Activated T-cell treated with anti-CD3 and anti-CD28 coated beads for 4 hours (primary cell): ENCODE data around the gene DNAJA3.

ENCODE experiments used
- DNase-seq: peaks from one replicate; pipeline ENCODE4 v3.0.0-alpha.2; 2020

The DNAJA3 gene

DNA sequence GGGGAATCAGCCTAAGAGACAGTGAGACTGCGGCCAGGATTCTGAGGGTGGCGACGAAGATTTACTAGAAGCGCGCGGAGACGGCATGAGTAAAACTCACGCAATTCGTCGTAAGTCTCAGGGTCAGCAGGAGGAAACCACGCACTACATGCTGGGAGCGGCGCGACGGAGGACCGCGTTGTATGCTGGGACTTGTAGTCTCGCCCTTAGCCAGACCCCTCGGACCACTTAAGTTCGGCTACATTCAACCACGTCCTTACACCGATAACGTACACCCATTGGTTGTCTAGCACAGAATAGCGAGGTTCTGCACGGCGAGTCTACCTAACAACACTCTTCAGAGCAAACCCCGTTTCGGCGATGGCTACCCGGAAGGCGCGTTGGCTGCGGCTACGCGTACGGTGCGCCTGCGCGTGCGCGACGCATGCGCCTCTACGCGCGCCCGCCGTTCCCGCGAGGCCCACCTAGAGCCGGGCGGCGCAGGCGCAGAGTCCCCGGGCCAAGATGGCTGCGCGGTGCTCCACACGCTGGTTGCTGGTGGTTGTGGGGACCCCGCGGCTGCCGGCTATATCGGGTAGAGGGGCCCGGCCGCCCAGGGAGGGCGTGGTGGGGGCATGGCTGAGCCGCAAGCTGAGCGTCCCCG is at the start of gene DNAJA3:
TSS of gene DNAJA3 (plus strand) at position 491 of the 643 bp plus-strand sequence. CDS start at position 505, 14 bp downstream.
- peak; percentile 89 for DNase-seq

DNA sequence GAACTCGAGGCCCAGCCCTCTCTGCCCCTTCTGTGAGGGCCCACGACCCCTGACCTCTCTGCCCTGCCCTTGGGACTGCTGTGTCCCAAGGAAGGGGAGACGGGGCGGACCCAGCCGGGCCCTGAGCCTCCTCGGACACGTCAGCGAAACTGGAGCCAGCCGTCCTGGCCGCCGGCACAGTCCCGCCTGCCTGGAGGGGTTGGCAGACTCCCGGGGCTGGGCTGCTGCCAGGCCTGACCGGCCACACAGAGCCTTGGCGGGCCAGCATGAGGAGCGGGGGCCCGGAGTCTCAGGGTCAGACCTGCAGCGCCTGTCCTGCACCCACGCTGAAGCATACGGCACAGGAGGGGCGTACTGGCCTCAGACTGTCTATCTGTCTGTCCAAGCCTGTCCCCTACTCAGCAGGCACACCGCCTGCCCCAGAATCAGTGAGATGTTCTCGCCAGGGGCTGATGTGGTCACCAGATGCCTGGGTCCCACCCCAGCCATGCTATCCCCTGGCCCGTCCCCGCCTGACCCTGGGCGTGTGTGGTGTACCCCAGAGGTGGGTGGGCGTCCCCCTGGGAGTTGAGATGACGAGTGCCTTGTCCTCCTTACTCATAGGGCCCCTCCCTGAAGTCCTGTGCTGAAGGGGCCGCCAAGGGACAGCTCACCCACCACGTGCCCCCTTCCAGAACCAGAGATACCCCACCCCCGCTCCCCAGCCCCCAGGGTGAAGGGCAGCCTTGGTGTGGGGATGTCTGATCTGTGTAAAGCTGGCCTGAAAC is 49.4 kb upstream of the DNAJA3 start:
- no peak for DNase-seq

DNA sequence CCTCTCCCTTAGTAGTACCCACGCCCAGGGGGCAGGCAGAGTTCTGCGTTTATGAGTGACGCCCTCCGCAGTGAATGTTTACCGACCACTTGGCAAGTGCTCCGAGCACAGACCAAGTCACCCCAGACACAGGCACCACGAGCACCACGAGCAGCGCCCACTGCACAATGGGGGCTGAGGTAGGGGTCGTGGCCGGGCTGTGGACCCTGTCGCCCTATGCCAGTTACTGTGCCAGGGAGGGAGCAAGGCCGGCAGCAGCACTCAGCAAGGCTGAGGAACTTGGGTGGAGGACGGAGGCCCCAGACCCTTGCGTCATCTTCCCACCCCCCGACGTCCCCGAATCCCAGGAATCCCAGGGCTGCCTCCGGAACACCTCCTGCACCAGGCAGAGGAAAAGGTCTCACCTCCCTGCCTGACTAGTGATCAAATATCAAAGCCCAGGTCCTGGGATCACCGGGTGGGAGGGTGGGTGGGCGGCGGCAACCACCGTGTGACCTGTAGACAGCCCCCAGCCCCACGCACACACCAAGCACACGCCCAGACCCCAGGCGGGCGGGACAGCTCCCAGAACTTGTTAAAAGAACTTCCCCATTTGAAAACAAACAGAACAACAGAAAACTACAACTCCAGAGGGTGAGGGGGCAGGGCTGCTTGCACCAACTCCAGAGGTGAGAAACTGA is 48.6 kb upstream of the DNAJA3 start:
- DNase-seq, result no peak

DNA sequence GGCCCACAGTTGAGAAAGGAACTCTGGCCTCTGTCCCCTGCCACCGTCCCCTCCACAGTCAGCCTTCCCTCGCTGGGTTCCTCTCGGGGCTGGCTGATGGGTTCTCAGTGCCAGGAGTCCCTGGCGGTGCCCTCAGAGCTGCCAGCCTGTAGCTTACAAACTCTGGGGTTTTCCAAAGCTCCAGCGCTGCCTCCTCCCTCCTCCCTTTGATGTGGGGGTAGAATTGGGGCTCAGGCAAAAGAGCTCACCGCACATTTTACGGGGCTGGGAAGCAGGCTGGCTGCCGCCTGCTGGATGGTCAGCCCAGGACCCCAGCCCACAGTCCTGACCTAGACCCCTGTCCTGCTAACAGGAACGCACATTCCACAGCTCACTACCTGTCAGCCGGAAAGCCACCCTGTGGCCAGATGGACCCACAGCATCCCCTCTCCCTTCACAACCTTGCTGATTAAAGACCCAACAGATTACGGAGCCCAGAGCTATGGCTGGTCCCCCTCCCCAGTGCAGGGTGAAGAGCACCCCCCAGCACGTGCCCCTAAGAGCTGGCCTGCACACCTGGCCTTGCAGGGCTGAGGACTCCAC is 48.0 kb upstream of the DNAJA3 start:
- DNase-seq, result no peak

DNA sequence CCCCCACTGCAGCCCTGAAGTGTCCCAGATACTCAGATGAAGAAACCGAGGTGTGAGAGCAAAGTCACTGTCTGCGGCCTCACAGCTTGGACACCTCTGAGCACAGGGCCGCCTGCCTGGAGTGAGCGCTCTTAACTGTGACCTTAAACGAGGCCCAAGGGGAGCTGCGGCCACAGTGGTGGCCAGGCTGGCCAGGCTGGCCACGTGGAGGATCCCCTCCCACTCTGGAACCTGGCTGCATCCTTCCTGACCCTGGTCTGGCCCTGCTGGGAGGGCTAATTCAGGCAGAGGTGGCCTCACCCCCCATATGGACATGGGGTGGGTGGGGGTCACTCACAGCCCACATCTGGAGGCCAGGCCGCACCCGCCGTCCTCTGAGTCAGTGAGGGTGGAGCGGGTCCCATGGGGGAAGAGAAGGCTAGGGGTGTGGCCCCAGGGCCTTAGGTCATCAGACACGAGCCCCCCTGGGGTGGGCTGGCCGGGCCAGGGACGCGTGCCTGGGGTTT is 47.5 kb upstream of the DNAJA3 start:
- DNase-seq, result no peak

DNA sequence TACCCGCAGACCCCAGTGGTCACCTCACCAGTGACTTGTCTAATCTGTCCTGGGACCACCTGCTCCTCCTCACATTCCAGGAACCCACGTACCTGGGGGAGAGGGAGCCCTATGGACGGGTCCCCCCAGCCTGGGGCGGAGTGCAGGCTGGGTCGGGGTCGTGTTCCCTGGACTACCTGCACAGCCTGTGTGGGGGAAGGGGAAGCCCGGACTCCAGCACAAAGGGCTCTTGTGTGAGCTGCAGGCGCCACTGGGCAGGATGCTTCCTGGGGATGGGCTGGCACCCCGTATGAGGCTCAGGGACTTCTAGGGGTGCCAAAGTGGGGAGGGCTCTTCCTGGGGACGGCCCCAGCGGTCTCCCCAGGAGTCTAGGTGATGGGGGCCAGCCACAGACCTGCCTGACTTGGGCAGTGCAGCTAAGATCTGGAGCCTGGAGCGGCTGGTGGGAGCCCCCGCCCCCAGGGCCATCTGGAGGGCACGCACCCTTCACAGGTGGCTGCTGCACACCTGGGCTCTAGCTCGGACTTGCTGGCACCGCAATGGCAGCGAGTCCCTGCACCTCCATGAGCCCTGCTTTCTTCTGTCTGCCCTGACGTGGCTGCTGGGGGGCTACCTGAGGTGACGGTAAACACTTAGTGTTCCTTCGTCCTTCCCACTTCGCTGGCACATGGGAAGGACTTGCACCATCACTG is 46.5 kb upstream of the DNAJA3 start:
- DNase-seq, result no peak

DNA sequence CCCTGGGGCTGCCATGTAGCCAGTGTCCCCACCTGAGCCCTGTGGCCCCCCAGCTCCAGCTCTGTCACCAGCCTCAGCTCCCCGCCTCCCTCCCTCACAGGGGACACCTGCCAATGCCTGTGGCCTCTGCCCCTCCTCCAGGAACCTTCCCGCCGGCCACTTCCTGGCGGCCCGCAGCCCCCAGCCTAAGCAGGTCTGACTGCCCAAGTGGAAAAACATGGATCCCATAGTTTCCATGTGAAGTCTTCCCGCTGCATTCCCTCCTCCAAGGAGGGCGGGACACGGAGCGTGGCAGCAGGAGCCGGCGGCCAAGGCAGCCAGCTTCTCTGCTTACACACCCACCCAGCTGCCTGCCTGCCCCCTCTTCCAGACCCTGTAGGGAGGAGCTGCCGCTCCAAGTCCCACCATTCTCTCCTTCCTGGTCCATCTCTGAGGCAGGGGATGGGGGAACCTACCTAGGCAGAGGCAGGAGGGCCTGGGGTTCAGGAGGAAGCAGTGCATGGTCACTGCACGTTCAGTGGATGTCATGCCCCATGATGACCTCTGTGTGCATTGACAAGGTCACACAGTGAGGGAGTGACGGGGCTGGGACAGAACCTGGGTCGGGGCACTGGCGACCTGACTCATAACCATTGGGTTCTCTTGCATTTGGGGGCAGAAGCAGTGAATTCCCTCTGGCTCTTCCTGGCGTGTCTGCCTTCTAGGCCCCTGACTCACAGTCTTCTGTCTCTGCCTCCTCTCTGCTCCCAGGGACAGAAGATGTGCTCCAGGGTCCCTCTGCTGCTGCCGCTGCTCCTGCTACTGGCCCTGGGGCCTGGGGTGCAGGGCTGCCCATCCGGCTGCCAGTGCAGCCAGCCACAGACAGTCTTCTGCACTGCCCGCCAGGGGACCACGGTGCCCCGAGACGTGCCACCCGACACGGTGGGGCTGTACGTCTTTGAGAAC is 45.3 kb upstream of the DNAJA3 start:
- no peak for DNase-seq

DNA sequence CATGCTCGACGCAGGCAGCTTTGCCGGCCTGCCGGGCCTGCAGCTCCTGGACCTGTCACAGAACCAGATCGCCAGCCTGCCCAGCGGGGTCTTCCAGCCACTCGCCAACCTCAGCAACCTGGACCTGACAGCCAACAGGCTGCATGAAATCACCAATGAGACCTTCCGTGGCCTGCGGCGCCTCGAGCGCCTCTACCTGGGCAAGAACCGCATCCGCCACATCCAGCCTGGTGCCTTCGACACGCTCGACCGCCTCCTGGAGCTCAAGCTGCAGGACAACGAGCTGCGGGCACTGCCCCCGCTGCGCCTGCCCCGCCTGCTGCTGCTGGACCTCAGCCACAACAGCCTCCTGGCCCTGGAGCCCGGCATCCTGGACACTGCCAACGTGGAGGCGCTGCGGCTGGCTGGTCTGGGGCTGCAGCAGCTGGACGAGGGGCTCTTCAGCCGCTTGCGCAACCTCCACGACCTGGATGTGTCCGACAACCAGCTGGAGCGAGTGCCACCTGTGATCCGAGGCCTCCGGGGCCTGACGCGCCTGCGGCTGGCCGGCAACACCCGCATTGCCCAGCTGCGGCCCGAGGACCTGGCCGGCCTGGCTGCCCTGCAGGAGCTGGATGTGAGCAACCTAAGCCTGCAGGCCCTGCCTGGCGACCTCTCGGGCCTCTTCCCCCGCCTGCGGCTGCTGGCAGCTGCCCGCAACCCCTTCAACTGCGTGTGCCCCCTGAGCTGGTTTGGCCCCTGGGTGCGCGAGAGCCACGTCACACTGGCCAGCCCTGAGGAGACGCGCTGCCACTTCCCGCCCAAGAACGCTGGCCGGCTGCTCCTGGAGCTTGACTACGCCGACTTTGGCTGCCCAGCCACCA is 44.4 kb upstream of the DNAJA3 start:
- DNase-seq, result no peak

DNA sequence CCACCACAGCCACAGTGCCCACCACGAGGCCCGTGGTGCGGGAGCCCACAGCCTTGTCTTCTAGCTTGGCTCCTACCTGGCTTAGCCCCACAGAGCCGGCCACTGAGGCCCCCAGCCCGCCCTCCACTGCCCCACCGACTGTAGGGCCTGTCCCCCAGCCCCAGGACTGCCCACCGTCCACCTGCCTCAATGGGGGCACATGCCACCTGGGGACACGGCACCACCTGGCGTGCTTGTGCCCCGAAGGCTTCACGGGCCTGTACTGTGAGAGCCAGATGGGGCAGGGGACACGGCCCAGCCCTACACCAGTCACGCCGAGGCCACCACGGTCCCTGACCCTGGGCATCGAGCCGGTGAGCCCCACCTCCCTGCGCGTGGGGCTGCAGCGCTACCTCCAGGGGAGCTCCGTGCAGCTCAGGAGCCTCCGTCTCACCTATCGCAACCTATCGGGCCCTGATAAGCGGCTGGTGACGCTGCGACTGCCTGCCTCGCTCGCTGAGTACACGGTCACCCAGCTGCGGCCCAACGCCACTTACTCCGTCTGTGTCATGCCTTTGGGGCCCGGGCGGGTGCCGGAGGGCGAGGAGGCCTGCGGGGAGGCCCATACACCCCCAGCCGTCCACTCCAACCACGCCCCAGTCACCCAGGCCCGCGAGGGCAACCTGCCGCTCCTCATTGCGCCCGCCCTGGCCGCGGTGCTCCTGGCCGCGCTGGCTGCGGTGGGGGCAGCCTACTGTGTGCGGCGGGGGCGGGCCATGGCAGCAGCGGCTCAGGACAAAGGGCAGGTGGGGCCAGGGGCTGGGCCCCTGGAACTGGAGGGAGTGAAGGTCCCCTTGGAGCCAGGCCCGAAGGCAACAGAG is 43.5 kb upstream of the DNAJA3 start:
- no peak for DNase-seq

DNA sequence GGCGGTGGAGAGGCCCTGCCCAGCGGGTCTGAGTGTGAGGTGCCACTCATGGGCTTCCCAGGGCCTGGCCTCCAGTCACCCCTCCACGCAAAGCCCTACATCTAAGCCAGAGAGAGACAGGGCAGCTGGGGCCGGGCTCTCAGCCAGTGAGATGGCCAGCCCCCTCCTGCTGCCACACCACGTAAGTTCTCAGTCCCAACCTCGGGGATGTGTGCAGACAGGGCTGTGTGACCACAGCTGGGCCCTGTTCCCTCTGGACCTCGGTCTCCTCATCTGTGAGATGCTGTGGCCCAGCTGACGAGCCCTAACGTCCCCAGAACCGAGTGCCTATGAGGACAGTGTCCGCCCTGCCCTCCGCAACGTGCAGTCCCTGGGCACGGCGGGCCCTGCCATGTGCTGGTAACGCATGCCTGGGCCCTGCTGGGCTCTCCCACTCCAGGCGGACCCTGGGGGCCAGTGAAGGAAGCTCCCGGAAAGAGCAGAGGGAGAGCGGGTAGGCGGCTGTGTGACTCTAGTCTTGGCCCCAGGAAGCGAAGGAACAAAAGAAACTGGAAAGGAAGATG is 42.8 kb upstream of the DNAJA3 start:
- DNase-seq, result no peak

DNA sequence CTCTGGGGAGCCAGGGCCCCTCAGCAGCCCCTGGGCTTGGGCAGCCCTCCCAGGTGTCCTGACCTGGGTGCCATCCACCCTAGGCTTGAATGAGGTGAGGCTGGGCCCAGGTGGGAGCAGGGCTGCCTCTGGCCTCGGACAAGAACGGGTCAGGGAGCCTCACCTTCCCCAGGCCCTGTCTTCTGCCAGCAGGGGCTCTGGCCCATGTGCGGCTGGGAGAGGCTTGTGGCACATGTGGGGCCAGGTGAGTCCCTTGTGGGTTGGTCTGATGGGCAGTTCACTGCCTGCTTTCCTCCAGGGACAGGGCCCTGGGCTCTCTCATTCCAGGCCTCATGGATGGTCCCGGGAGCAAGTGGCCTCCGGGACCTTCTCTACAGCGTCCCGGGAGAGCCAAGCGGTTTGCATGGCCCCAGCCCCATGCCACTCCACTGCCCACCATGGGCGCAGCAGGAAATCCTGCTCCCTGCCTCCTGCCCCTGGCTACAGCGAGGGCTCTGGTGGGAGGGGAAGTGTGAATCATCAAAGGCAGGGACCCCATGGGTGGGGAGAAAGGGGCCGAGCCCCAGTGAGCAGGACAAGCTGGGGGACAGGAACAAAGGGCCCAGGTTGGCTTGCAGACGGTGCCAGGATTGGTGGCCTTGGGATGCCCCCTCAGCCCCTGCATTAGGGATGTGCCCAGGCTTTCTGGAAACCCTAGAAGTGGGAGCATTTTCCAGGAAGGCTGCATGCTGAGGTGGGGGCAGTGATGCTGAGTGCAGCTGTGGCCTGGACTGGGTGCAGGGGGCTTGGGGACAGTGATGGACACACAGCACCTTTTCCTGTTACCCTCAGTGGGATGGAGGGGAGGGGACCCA is 41.9 kb upstream of the DNAJA3 start:
- no peak for DNase-seq

DNA sequence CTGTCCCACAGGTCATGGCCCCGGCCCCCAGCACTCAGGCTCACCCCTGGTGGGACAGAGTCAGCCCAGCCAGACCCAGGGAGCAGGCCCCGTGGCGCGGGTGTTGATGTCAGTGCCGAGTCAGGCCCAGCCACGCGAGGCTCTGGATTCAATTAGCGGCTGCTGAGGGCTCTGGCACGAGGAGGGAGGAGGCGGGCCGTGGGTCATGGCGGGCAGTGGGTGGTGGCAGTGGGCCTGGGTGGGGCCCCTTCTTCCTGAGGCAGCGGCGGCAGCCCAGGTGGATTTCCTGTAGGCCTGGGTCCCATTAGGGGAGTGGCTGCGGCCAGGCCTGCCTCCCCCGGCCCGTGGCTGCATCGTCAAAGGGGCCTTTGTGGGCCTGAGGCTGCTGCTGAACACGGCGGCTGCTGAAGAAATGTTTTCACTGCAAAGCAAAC is 41.1 kb upstream of the DNAJA3 start:
- DNase-seq, result no peak

DNA sequence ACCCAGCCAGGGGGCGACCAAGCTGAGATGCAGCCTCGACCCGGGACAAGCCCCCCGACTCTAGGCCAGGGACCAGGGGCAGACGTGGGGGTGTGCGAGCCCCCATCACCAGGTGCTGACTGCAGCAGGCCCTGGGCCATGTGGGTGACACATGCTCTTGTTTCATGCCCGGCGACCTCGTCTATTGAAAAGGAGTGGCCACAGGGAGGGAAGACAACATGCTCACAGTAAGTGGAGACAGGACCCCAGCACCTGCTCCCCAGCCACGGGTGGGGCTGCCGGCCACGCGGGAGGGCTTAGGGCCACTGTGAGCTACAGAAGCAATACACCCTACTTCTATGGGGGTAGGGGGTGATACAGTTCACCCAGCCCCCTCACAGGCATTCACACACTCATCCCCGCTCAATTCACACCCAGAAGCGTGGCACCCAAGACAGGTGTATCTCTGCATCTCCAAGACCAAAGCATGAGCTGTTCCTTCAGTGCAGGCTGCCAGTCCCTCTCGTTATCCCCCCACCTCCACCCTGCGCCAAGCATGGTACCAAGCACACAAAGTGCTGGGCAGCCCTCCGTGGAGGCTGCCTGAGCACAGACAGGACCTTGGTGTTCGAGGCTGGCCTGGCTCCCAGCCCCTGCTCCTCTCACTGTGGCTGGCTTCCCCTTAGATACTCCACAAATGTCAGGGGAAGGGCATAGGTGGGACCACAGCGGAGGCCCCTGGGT is 40.4 kb upstream of the DNAJA3 start:
- DNase-seq, result no peak

DNA sequence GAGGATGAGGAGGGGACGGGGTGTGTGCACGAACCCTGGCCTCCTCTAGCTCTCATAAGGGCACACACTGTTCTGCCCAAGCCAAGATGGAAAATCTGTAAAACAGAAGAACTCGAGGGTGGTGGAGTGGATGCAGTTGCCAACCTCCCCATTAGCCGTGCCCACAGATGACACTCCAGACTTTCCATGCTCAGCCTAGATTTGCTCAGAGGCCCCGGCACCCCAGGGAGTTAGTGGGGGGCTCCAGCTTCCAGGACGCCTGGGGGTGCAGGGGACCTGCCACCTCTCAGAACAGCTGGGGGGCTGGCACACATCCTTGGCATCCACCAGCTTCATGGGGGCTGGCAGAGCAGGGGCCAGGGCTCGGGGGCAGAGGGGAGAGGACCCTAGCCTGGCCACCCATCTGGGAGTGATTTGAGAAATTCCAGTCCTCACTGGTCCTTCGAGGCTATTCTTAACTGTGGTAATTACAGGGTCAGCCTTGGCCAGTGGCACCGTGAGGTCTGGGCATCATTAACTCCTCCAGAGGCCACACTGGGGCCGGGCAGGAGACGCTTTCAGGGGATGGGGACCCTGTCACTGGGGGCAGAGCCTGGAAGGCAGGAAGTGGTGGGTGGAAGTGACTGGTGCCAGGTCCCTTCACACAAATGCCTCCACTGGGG is 39.7 kb upstream of the DNAJA3 start:
- DNase-seq, result no peak

DNA sequence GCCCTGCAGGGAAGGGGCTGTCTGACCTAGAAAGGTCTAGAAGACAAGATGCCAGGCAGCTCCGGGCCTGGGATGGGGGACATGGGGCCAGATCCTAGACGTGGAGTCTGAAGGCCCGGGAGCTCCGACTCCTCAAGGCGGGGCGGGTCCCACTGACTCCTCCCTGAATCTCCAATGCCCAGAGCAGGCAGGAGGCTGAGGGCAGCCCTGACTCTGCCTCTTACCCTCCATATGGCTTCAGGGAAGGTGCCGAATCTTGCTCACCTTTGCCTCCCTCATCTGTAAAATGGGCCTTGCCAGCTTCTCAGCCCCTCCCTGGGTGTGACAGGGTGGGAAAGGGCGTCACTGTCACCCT is 39.2 kb upstream of the DNAJA3 start:
- no peak for DNase-seq

DNA sequence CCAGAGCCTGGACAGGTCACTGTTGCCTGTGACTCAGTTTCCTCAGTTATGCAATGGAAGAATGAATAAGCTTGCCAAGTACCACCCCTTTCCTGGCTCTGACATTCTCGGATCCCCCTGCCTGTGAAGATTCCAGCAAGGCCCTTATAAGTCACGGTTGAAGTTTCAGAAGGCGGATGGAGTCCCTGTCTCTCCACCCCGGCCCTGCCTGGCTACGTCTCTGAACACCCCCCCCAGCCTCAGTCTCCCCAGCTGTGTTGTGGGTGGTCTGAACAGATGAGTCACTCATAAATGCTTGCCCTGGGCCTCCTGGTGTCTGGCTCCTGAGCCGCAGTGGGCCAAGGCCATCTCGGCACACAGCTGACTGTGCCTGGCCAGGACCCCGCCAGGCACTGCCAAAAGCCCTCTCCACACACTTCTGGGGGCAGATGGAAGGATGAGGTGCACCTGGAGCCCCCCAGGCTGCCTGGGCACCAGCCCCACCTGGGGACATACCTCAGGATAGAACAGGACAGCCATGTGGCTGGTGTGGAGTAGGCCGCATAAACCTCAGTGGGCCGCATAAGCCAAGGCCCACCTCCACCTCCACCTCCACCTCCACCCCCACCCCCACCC is 38.6 kb upstream of the DNAJA3 start:
- no peak for DNase-seq

DNA sequence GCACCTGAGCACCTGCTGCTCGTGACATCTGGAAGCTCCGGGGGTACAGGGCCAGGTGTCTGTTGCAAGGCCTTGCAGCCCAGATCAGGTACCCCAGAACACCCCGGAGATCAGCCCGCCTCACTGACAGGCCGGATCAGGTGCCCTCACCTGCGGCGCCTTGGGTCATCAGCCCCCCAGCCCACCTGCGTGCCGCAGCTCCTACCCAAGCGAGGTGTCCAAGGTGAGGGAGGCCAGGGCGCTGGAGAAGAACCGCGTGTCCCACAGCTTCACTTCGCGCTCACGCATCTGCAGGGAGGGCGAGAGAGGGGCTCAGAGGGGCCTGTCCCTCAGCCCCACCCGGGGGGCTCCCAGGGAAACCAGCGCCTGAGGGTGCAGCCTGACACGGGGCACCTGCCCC is 37.9 kb upstream of the DNAJA3 start:
- DNase-seq, result no peak
